Mesothelial cell of epicardium (in vitro differentiated cells): ENCODE data around the gene MAP1S. TPM values are rescaled to one million over a fixed set of nuclear protein-coding genes. Genes with fewer than 3 reads are reported as not detected.

Experiments used
- DNase-seq, 2 experiments: peaks; one replicate each; pipeline ENCODE4 v3.0.0; 2021; ENCODE audit warnings: low spot score in 2 of 2; ENCODE audit not compliant: unreplicated experiment in 2 of 2
- H3K27ac Mint-ChIP-seq: 2 replicates; pipeline ENCODE4 v1.8.0; 2021; ENCODE audit warnings: mixed read lengths
- H3K27me3 Mint-ChIP-seq: 2 replicates; pipeline ENCODE4 v1.8.0; 2021; ENCODE audit warnings: low read depth, mixed read lengths
- H3K36me3 Mint-ChIP-seq: 2 replicates; pipeline ENCODE4 v1.8.0; 2021; ENCODE audit warnings: mixed read lengths
- H3K4me1 Mint-ChIP-seq: 2 replicates; pipeline ENCODE4 v1.8.0; 2021; ENCODE audit warnings: mixed read lengths
- H3K4me3 Mint-ChIP-seq: 2 replicates; pipeline ENCODE4 v1.8.0; 2021; ENCODE audit warnings: mild to moderate bottlenecking, moderate library complexity, mixed read lengths
- H3K9me3 Mint-ChIP-seq: 2 replicates; pipeline ENCODE4 v1.8.0; 2021; ENCODE audit warnings: mixed read lengths
- total RNA-seq: library from RNA; stranded (reverse); gene quantifications from 3 replicates; pipeline ENCODE4 v1.2.1, GENCODE V29; 2021
- TF ChIP-seq, protein P1 (sequence below): fragments of 200-600 bp; sonication (generic); IDR thresholded peaks from one replicate; pipeline ENCODE4 v1.5.0; 2021; ENCODE audit warnings: antibody characterized with exemption; ENCODE audit not compliant: unreplicated experiment

MAP1S gene
- total RNA-seq, 1 donor from 2014 or later, result 66.1 TPM

GRCh38 chr19:17741456-17741855 is 22.2 kb downstream of the MAP1S start:
- H3K27me3 Mint-ChIP-seq, result peaks cover 2% of the 10 kb centered on the region
- TF ChIP-seq, protein P1, sequence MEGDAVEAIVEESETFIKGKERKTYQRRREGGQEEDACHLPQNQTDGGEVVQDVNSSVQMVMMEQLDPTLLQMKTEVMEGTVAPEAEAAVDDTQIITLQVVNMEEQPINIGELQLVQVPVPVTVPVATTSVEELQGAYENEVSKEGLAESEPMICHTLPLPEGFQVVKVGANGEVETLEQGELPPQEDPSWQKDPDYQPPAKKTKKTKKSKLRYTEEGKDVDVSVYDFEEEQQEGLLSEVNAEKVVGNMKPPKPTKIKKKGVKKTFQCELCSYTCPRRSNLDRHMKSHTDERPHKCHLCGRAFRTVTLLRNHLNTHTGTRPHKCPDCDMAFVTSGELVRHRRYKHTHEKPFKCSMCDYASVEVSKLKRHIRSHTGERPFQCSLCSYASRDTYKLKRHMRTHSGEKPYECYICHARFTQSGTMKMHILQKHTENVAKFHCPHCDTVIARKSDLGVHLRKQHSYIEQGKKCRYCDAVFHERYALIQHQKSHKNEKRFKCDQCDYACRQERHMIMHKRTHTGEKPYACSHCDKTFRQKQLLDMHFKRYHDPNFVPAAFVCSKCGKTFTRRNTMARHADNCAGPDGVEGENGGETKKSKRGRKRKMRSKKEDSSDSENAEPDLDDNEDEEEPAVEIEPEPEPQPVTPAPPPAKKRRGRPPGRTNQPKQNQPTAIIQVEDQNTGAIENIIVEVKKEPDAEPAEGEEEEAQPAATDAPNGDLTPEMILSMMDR, result no peak
- peaks cover 6% of the 10 kb centered on the region for H3K36me3 Mint-ChIP-seq
- no peak overlapping the region for H3K27ac Mint-ChIP-seq
- H3K9me3 Mint-ChIP-seq, result peaks cover 7% of the 10 kb centered on the region
- H3K4me1 Mint-ChIP-seq, result peaks cover 4% of the 10 kb centered on the region
- no peak overlapping the region for H3K4me3 Mint-ChIP-seq
- DNase-seq, result no peak

GRCh38 chr19:17743874-17744580 is 24.7 kb downstream of the MAP1S start:
- H3K27me3 Mint-ChIP-seq, result peaks cover 12% of the 10 kb centered on the region
- H3K27ac Mint-ChIP-seq, result no peak overlapping the region
- H3K4me1 Mint-ChIP-seq, result peaks cover 2% of the 10 kb centered on the region
- H3K36me3 Mint-ChIP-seq, result peaks cover under 1% of the 10 kb centered on the region
- TF ChIP-seq, protein P1, result no peak
- no peak for DNase-seq
- no peak overlapping the region for H3K4me3 Mint-ChIP-seq
- peaks cover 7% of the 10 kb centered on the region for H3K9me3 Mint-ChIP-seq

DNA sequence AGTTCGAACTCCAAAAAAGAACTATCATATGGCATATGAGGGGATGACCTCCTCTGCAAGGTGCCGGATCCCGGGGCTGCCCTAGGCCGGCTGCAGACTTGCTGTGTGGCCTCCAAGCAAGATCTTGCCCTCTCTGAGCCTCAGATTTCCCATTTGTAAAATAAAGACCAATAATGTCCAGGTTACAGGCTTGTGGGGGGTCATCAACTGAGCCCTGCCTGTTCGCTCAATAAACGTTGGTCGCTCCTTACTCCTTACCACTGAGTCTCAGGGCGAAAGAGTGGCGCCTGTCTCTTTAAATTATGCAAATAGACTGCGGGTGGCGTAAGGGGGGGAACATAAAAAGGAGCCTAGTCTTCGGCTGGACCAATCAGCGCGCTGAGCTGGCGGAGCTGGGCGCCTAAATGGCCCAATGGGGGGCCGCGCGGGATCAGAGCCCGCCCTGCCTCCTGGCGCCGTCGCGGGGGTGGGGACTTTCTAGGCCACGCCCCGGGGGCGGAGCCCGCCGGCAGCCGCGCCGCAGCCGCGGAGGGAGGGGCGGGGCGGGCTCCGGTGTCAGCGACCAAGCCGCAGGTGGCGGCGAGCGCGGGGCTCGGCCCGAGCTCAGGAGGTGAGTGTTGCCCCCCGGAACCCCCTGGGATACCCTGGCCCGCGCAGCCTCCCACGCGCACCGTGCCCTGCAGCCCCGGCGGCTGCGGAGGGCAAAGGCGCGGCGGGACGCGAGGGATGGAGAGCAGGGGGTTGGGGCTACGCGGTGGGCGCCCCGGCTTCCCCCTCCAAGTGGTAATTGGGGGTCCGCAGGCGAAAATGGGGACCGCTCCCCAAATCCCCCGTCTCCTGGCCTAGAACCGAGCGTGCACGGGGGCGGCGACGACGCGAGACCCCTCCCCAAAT is 28.2 kb downstream of the MAP1S start:
- Mint-ChIP-seq H3K9me3 (no peaks in the 10 kb centered on the region), H3K4me3 (peak overlapping the region; percentile 63), H3K27ac (no peak overlapping the region), H3K27me3 (peaks cover 13% of the 10 kb centered on the region), H3K36me3 (no peaks in the 10 kb centered on the region), H3K4me1 (no peaks in the 10 kb centered on the region)
- TF ChIP-seq, protein P1, result no peak
- peak; percentile 88 to 93 for DNase-seq

DNA sequence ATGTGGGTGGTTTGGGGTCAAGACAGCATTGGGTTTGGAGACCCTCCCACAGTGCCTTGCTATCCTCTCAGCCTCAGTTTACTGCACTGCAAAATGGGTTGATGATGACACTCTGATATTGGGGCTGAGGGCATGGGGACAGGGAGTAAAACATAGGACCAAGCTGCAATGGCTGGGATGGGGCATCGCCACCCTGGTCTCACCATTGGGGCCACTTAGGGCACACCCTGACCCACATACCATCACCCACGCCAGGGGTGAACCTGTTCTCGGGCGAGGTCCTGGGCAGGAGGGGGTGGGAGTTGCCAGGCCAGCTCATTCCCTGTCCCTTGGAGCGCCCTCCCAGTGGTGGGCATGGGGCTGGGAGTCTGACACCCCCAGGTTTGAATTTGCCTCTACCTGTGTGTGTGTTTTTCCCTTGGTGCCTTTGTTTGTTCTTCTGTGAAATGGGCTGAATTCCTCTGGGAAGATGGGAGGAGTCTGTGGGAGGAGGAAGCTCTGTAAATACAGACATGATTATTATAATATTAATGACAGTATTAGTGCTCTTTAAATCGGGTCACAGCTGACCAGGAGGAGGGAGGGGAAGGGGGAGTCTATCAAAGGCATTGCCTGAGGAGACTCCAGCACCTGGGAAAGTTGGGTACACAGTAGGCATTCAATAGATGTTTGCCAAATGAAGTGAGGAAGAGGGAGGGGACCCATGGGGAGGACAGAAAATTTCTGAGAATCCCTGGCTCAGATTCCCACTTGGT is 29.8 kb downstream of the MAP1S start:
- no peaks in the 10 kb centered on the region for H3K9me3 Mint-ChIP-seq
- H3K4me3 Mint-ChIP-seq, result peak overlapping the region; percentile 29
- no peaks in the 10 kb centered on the region for H3K4me1 Mint-ChIP-seq
- no peak for DNase-seq
- H3K27me3 Mint-ChIP-seq, result peaks cover 13% of the 10 kb centered on the region
- H3K36me3 Mint-ChIP-seq, result no peaks in the 10 kb centered on the region
- TF ChIP-seq, protein P1, result no peak
- no peak overlapping the region for H3K27ac Mint-ChIP-seq

DNA sequence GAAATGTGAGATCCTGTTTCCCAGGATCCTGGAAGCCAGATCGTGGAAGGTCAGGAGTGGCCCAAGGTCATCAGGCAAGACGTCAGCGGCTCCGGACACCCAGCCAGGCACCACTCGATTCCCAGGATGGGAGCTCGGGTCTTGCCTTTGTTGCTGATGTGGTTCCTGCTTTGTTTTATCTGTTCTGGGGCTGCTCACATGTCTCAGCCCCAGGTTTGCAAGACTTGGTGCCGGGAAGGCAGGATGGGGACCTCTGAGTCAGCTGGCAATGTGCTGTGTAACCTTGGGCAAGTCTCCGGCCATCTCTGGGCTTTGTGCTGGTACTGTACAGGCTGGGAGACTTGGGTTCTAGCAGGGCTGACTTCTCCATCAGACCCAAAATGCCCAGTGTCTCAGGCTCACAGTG is 30.6 kb downstream of the MAP1S start:
- H3K27ac Mint-ChIP-seq, result no peak overlapping the region
- H3K4me3 Mint-ChIP-seq, result no peak overlapping the region
- H3K27me3 Mint-ChIP-seq, result peaks cover 13% of the 10 kb centered on the region
- no peaks in the 10 kb centered on the region for H3K9me3 Mint-ChIP-seq
- no peaks in the 10 kb centered on the region for H3K36me3 Mint-ChIP-seq
- no peak for DNase-seq
- no peaks in the 10 kb centered on the region for H3K4me1 Mint-ChIP-seq
- TF ChIP-seq, protein P1, result no peak
